Stimulated activated CD4-positive, alpha-beta T cell treated with anti-CD3 and anti-CD28 coated beads, Interleukin-15, amount 100 ng/mL, for 48 hours (primary cell): Measurements from ENCODE around the gene RAP1A.
"Not testable (repeated sequence)": the region's sequence is repeated elsewhere in the genome, so short reads cannot be mapped to it uniquely, and the experiment has no call there.

ENCODE experiments used
- DNase-seq, 2 donors: peaks; one replicate each; pipeline ENCODE4 v3.0.0-alpha.2; 2020; ENCODE audit warnings: low read depth in 2 of 2

RAP1A gene

DNA sequence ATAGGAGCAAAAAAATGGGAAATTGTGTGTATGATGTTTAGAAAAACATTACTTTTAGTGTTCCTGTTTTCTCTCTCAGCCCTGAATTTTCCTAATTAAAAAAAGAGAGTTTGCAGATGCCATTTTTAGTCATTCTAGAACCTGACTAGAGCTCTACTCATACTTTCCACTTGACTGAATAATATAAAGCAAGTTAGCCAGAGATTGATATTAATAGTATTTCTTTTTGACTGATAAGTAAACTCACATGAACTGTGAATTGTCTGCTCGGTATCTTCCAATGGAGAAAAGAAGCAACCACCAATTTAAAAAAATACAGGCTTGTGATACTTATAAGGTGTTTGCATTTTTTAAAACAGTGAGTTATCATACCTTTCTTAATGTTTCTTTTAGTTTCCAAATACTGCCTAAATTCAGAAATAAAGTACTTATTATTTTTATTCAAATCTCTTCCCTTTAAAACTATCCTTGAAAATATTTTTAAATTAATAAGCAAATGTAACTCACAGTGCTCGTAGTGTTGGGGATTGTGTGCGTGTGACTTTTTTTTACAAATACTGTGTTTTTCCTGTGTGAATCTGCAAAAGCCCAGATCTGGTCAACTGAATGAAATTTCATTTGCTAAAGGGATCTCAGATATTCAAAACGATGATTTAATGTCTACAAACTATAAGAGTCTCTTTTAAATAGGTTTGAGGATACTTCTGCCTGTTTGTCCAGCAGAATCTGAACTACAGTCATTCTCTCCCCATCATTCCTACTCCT is 9.8 kb downstream of the RAP1A start:
- no peak for DNase-seq

DNA sequence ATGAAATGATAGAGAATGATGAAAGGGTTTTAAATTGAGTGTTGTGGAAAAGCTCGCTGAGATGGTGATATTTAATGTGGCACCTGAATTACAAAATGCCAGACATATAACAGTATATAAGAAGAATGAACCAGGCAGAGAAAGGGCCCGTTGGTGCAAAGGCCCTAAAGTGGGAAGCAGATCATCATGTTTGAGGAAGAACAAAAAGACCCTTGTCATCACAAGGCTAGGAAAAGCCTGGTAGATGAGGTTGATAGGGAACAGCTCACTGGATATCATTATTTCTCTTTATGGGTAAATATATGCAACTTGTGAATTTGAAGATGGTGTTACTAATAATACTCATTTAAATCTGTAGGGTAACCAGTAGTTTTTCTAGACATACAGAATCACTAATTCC is 11.0 kb downstream of the RAP1A start:
- DNase-seq, result no peak

GRCh38 chr1:111631502-111631901 is 11.9 kb downstream of the RAP1A start:
- DNase-seq, result no peak

GRCh38 chr1:111632771-111633170 is 13.2 kb downstream of the RAP1A start:
- not testable (repeated sequence) for DNase-seq

GRCh38 chr1:111633736-111634247 is 14.2 kb downstream of the RAP1A start:
- no peak for DNase-seq

DNA sequence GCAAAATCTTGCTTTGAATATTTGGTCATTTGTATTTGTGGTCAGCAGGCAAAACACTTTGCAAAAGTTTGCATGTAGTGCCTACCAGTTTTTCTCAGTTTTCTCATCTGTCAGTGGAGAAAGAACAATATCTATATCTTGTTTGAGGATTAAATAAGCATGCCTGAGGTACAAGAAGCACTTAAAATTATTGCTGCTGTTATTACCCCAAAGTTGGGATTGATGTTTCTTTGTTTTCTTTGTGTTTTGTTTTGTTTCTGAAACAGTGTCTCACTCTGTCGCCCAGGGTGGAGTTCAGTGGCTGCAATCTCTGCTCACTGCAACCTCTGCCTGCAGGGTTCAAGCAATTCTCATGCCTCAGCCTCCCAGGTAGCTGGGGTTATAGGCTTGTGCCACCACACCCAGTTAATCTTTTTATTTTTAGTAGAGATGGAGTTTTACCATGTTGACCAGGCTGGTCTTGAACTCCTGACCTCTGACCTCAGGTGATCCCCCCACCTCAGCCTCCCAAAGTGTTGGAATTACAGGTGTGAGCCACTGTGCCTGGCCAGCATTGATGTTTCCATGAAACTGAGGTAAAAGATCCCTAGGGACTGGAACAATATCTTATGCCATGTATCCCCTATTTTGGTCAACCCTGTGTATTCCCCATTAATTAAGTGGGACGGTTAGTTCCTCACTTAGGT is 15.9 kb downstream of the RAP1A start:
- DNase-seq, result no peak

DNA sequence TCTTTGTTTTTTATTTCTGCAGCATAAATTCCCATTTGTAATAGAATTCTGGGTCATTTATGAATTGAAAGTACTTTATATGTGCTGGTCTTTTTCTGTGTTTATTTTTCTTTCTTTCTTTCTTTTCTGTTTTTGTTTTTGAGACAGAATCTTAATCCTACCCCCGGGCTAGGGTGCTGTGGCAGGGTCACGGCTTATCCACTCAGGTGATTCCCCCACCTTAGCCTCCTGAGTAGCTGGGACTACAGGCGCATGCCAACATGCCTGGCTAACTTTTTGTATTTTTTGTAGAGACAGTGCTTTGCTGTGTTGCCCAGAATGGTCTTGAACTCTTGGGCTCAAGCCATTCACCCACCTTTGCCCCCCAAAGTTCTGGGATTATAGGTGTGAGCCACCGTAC is 18.7 kb downstream of the RAP1A start:
- no peak for DNase-seq

GRCh38 chr1:111639602-111640198 is 20.1 kb downstream of the RAP1A start:
- DNase-seq, result no peak

GRCh38 chr1:111643097-111643496 is 23.5 kb downstream of the RAP1A start:
- no peak for DNase-seq

GRCh38 chr1:111643696-111644095 is 24.1 kb downstream of the RAP1A start:
- no peak for DNase-seq

GRCh38 chr1:111644506-111644905 is 24.9 kb downstream of the RAP1A start:
- DNase-seq, result no peak

GRCh38 chr1:111647736-111648135 is 28.1 kb downstream of the RAP1A start:
- no peak for DNase-seq

- no peak for DNase-seq
Observed at GRCh38 chr1:111648806-111649205, 29.2 kb downstream of the RAP1A start.

DNA sequence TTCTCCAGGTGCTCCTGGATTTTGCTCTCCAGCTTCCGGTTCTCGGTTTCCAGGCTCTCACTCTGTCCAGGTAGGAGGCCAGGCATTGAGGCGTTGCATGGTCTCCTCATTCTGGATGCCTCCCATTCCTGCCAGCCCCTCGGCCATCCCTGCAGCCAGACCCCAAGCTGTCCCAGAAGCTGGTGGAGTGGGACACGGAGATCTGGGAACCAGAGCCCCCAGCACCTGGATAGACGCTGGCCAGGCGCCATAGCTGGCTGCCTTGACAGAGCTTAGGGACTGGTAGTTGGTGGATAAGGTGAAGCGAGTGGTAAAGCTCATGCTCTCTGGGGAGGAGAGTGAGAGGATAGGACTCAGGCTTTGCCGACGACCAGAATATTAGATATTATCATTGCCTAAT is 29.6 kb downstream of the RAP1A start:
- DNase-seq, result no peak

DNA sequence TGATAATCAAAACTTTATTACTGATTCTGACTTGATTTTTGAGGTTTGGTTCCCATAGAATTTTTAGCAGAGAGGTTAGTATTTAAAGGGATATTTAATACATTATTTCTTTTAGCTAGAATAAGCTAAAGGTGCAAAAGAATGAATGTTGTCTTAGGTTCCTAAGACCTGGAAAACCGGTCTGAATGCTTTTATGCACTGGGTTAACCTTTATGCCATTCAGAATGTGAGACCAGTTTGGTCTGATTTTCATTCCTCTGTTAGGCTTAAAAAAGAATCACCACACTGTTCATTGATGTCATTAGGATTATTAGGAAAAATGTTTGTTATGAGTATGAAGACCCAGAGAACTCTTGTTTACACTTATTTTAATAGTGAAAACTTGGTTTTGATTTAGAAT is 30.1 kb downstream of the RAP1A start:
- DNase-seq, result no peak

- no peak for DNase-seq
Observed at GRCh38 chr1:111653709-111654108, 34.1 kb downstream of the RAP1A start.

DNA sequence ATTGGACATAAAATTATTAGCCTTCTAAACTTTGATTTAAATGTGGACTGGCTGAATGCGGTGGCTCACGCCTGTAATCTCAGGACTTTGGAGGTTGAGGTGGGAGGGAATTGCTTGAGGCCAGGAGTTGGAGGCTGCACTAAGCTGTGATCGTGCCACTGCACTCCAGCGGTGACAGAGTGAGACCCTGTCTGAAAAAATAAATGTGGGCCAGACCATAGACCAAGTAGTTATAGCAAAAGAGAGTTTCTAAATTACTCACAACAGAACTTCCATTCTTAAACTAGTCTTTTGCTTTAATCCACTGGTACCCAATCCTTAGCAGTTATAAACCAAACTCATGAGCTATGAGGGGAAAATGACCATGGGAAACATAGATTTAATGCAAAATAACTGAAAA is 35.2 kb downstream of the RAP1A start:
- DNase-seq, result no peak

- no peak for DNase-seq
Observed at GRCh38 chr1:111656086-111657017, 36.8 kb downstream of the RAP1A start.

DNA sequence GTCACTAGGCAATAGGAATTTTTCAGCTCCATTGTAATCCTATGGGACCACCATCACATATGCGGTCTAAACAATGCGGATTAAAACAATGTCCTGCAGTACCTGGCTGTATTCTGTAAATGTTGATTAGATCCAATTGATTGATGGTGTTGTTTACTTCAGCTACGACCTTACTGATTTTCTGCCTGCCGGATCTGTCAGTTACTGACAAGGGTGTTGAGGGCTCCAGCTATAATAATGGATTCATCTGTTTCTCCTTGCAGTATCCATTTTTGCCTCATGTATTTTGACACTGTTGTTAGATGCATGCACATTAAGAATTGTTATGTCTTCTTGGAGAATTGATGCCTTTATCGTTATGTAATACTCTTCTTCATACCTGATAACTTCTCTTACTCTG is 39.0 kb downstream of the RAP1A start:
- DNase-seq, result no peak

DNA sequence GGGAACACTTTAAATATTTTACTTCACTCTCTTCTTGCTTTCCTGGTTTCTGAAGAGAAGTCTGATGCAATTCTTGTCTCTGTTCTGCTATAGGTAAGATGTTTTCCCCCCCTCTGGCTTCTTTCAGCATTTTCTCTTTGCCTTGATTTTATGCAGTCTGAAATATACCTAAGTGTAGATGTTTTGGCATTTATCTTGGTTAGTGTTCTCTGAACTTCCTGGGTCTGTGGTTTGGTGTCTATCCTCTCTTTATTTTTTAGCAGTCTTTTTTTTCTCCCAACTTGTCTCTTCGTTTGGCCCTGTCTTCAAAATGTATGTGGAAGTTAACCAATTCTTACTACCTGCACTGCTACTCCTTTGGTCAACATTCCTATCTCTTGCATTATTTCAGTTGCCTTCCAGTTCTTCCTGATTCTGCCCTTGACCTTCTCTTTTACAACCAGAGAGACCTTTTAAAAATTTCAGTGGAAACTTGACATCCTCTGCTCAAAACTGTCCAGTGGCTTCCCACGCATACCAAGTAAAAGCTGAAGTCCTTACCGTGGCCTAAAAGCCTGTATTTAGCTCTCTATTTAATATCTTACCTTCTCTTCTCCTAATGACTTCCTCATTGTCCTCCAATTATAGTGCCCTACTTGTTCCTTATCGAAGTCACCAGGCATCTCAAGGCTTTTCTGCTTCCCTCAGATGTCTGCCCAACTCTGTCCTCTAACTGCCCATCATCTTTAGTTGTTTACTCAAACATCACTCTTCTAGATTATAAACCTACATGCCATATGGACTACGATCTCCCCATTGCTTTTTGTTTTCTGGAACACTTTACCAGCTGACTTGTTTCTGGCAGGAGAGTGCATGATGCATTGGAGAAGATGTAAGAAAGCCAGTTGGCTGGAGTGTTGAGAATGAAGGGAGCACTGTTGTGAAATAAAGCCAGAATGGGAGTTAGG is 40.9 kb downstream of the RAP1A start:
- no peak for DNase-seq

GRCh38 chr1:111664652-111665051 is 45.1 kb downstream of the RAP1A start:
- DNase-seq, result no peak
